ENCODE results near the gene SARDH. TPM values are rescaled to one million over a fixed set of nuclear protein-coding genes. Genes with fewer than 3 reads are reported as not detected.

Gene SARDH
- total RNA-seq, 1 experiment from 2014 or later, result not detected

GRCh38 chr9:133737071-133737773 is 930 bp downstream of the SARDH start:
- Mint-ChIP-seq H3K9me3 (ENCODE audit: low read depth, unreplicated experiment) (no peaks in the 10 kb centered on the region), H3K4me3 (ENCODE audit: low read depth, unreplicated experiment) (no peak overlapping the region), H3K36me3 (ENCODE audit: insufficient read depth, unreplicated experiment) (peaks cover 3% of the 10 kb centered on the region), H3K4me1 (ENCODE audit: low read depth, unreplicated experiment) (no peaks in the 10 kb centered on the region), H3K27ac (ENCODE audit: unreplicated experiment) (no peak overlapping the region), H3K27me3 (ENCODE audit: unreplicated experiment) (peaks cover 38% of the 10 kb centered on the region)
- intact Hi-C loops (cut with micrococcal nuclease; ENCODE audit: unreplicated experiment), result no loop called here
- CTCF ChIA-PET, result no interaction called here
- BruUV-seq (replicated peaks), result no TSS peak
- DNase-seq, result no peak
- no peak for TF ChIP-seq CTCF (IDR thresholded peaks at IDR 0.05; ENCODE audit: unreplicated experiment)

GRCh38 chr9:133735931-133736330 is 2.2 kb downstream of the SARDH start:
- H3K4me1 Mint-ChIP-seq (ENCODE audit: low read depth, unreplicated experiment), result no peaks in the 10 kb centered on the region
- H3K9me3 Mint-ChIP-seq (ENCODE audit: low read depth, unreplicated experiment), result no peaks in the 10 kb centered on the region

GRCh38 chr9:133735415-133735775 is 2.8 kb downstream of the SARDH start:
- H3K27me3 Mint-ChIP-seq (ENCODE audit: unreplicated experiment), result peaks cover 33% of the 10 kb centered on the region
- no peaks in the 10 kb centered on the region for H3K4me1 Mint-ChIP-seq (ENCODE audit: low read depth, unreplicated experiment)
- no peak overlapping the region for H3K27ac Mint-ChIP-seq (ENCODE audit: unreplicated experiment)
- BruUV-seq (replicated peaks), result no TSS peak
- CTCF ChIA-PET, result no interaction called here
- peaks cover 3% of the 10 kb centered on the region for H3K36me3 Mint-ChIP-seq (ENCODE audit: insufficient read depth, unreplicated experiment)
- no peak overlapping the region for H3K4me3 Mint-ChIP-seq (ENCODE audit: low read depth, unreplicated experiment)
- TF ChIP-seq CTCF (IDR thresholded peaks at IDR 0.05; ENCODE audit: unreplicated experiment), result no peak
- no peak for DNase-seq
- H3K9me3 Mint-ChIP-seq (ENCODE audit: low read depth, unreplicated experiment), result no peaks in the 10 kb centered on the region
- intact Hi-C loops (cut with micrococcal nuclease; ENCODE audit: unreplicated experiment), result no loop called here

More at GRCh38 chr9:133735931-133736330, 2.2 kb downstream of the SARDH start:
- BruUV-seq (replicated peaks), result no TSS peak
- CTCF ChIA-PET, result no interaction called here
- TF ChIP-seq CTCF (IDR thresholded peaks at IDR 0.05; ENCODE audit: unreplicated experiment), result no peak
- no peak overlapping the region for H3K4me3 Mint-ChIP-seq (ENCODE audit: low read depth, unreplicated experiment)
- H3K27me3 Mint-ChIP-seq (ENCODE audit: unreplicated experiment), result peaks cover 34% of the 10 kb centered on the region
- H3K36me3 Mint-ChIP-seq (ENCODE audit: insufficient read depth, unreplicated experiment), result peaks cover 3% of the 10 kb centered on the region
- intact Hi-C loops (cut with micrococcal nuclease; ENCODE audit: unreplicated experiment), result no loop called here
- DNase-seq, result no peak
- H3K27ac Mint-ChIP-seq (ENCODE audit: unreplicated experiment), result no peak overlapping the region

- no peak for TF ChIP-seq CTCF (IDR thresholded peaks at IDR 0.05; ENCODE audit: unreplicated experiment)
- no peaks in the 10 kb centered on the region for H3K4me1 Mint-ChIP-seq (ENCODE audit: low read depth, unreplicated experiment)
- intact Hi-C loops (cut with micrococcal nuclease; ENCODE audit: unreplicated experiment), result no loop called here
- CTCF ChIA-PET, result no interaction called here
- peaks cover 3% of the 10 kb centered on the region for H3K36me3 Mint-ChIP-seq (ENCODE audit: insufficient read depth, unreplicated experiment)
- BruUV-seq (replicated peaks), result no TSS peak
- DNase-seq, result no peak
- no peak overlapping the region for H3K27ac Mint-ChIP-seq (ENCODE audit: unreplicated experiment)
- peaks cover 35% of the 10 kb centered on the region for H3K27me3 Mint-ChIP-seq (ENCODE audit: unreplicated experiment)
- H3K4me3 Mint-ChIP-seq (ENCODE audit: low read depth, unreplicated experiment), result no peak overlapping the region
- H3K9me3 Mint-ChIP-seq (ENCODE audit: low read depth, unreplicated experiment), result no peaks in the 10 kb centered on the region
Observed at GRCh38 chr9:133734590-133735414, 3.4 kb downstream of the SARDH start.
